ENCODE data around the gene DEDD. TPM values are rescaled to one million over a fixed set of nuclear protein-coding genes. Genes with fewer than 3 reads are reported as not detected.

DEDD gene
- total and polyA plus RNA-seq, 8 donors = 25.8 to 55.8 (median 50.2) TPM

DNA sequence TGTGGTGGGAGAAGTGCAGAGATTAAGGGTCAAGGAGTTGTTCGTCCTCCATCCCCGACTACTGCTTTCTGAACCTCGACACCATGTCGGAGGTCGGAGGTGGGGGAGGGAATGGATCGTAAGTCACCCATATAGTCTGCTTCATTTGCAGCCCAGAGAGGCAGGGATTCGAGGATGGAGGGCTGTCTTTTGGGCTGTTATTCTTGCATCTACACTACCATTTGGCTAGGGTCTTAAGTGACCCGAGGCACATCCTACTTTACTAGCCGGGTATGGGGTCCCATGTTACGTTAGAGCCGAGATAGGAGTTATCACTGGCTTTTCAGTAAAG, 27.4 kb upstream of the DEDD start:
- Histone ChIP-seq H3K4me1 (peaks cover 10 to 38% of the 10 kb centered on the region in 2 donors), H3K27me3 (no peaks in the 10 kb centered on the region), H3K36me3 (peaks cover 0 to 55% of the 10 kb centered on the region in 2 donors), H3K9me3 (no peaks in the 10 kb centered on the region), H3K27ac (peak overlapping the region; percentile 82 to 83), H3K4me3 (peak overlapping the region; percentile 81 to 91)
- intact Hi-C loops (cut with DNase I) = no loop called here
- TF ChIP-seq, protein P1, sequence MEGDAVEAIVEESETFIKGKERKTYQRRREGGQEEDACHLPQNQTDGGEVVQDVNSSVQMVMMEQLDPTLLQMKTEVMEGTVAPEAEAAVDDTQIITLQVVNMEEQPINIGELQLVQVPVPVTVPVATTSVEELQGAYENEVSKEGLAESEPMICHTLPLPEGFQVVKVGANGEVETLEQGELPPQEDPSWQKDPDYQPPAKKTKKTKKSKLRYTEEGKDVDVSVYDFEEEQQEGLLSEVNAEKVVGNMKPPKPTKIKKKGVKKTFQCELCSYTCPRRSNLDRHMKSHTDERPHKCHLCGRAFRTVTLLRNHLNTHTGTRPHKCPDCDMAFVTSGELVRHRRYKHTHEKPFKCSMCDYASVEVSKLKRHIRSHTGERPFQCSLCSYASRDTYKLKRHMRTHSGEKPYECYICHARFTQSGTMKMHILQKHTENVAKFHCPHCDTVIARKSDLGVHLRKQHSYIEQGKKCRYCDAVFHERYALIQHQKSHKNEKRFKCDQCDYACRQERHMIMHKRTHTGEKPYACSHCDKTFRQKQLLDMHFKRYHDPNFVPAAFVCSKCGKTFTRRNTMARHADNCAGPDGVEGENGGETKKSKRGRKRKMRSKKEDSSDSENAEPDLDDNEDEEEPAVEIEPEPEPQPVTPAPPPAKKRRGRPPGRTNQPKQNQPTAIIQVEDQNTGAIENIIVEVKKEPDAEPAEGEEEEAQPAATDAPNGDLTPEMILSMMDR (IDR thresholded peaks at IDR 0.05) = no peak
- no peak for ATAC-seq
- no peak for DNase-seq

DNA sequence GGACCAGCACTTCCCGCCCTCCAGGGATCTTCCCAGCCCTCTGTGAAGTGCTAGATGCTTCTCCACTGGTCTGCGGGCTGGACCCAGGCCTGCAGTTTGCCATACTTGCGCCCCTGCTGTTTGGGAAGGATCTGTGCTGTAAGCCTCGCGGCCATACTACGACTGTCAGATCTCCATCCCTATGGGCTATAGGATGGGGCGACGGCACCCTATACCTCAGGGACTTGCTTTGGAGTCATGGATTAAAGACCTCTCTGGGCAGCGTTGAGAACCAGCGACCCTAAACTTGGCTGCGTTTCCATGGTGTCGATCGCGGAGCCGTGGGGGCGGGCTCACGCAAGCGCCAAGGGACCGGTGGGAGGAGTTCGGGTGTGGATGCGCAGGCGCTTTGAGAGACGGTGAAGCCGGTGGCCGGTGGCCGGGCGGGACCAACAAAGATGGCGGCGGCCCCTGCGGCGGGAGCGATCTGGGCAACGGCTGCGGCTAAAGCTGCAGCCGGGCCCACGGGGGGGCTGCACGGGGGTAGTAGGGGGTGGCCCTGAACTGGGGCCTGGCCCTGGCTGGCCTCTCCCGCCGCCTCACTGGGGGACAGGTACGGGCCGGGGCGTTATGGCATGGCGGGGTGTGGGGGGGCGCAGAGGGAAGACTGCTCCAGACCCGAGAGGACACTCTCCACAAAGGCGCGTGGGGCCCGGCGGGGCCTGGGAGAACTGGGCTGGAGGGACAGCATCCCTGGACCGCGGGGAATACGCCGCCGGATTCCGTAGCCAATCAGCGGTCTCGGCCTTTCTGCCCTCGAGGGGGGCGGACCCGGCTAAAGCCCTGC, 26.8 kb upstream of the DEDD start, which contains the start of gene USP21:
USP21 (plus strand) TSS at position 414 of the 826 bp plus-strand sequence. CDS start 1,141 bp downstream, outside the sequence.
- ATAC-seq (peak; percentile 98), DNase-seq (peak; percentile 93 to 98 (median 94))
- TF ChIP-seq, protein P1 (IDR thresholded peaks at IDR 0.05) = no peak
- intact Hi-C loops (cut with DNase I) = no loop called here
- peaks cover 10 to 43% of the 10 kb centered on the region in 2 donors for H3K4me1 ChIP-seq
- H3K4me3 ChIP-seq = peak within 1 kb of the TSS; percentile 81 to 91
- no peaks in the 10 kb centered on the region for H3K9me3 ChIP-seq
- no peaks in the 10 kb centered on the region for H3K27me3 ChIP-seq
- peaks cover 0 to 49% of the 10 kb centered on the region in 2 donors for H3K36me3 ChIP-seq
- peak within 1 kb of the TSS; percentile 82 to 83 for H3K27ac ChIP-seq

DNA sequence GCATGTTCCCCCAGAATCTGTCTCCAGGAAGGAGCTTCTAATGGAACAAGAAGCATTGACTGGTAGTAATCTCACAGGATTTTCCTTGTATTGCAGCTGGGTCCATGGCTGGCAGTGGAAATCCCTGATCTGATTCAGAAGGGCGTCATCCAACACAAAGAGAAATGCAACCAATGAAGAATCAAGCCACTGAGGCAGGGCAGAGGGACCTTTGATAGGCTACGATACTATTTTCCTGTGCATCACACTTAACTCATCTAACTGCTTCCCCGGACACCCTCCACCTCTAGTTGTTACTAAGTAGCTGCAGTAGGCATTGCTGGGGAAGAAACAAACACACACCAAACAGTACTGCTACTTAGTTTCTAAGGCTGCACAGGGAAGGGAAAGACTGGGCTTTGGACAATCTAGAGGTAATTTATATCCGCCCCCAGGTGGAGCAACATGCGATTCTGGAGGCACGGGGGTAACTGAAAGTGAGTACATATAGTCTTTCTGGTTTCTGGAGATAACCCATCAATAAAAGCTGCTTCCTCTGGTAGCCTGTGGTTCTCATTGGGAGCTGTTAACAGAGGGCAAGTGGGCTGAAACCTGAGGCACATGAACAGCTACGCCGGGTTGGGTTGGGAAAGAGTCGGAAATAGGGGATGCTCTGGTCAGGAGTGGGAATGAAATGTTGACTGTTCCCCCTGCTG, 26.0 kb upstream of the DEDD start:
- H3K9me3 ChIP-seq = no peaks in the 10 kb centered on the region
- ATAC-seq (no peak), DNase-seq (no peak)
- H3K36me3 ChIP-seq = peaks cover 0 to 43% of the 10 kb centered on the region in 2 donors
- H3K27ac ChIP-seq = peak overlapping the region; percentile 82 to 83
- intact Hi-C loops (cut with DNase I) = no loop called here
- peaks cover 10 to 44% of the 10 kb centered on the region in 2 donors for H3K4me1 ChIP-seq
- no peaks in the 10 kb centered on the region for H3K27me3 ChIP-seq
- peak overlapping the region; percentile 81 to 91 for H3K4me3 ChIP-seq
- TF ChIP-seq, protein P1 (IDR thresholded peaks at IDR 0.05) = no peak

DNA sequence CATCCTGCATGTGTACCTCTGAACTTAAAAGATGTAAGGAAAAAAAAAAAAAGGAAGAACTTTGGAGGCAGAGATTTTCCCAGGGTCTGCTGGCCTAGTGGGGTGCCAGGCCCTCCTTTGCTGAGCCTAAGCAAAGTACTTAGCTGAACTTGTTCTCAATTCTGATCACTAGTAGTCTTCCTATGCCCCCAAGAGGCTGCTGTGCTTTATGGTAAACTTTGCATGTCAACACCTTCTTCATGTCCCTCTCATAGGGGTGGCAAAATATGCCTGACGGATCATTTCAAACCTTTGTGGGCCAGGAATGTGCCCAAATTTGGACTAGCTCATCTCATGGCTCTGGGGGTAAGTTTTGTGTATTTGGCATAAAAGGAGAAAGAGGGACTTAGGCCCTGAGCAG, 25.4 kb upstream of the DEDD start:
- DNase-seq = no peak
- intact Hi-C loops (cut with DNase I) = no loop called here
- H3K9me3 ChIP-seq = no peaks in the 10 kb centered on the region
- ATAC-seq = no peak
- no peak overlapping the region for H3K27ac ChIP-seq
- H3K4me3 ChIP-seq = no peak overlapping the region
- TF ChIP-seq, protein P1 (IDR thresholded peaks at IDR 0.05) = no peak
- H3K4me1 ChIP-seq = peaks cover 10 to 48% of the 10 kb centered on the region in 2 donors
- peaks cover 0 to 37% of the 10 kb centered on the region in 2 donors for H3K36me3 ChIP-seq
- H3K27me3 ChIP-seq = no peaks in the 10 kb centered on the region
